Stimulated activated CD4-positive, alpha-beta T cell treated with anti-CD3 and anti-CD28 coated beads, Interleukin-1b, Interleukin-23, amount 100 ng/mL, for 24 hours (primary cell): ENCODE measurements around the gene DGAT2.

Experiments
- DNase-seq, 4 experiments: peaks; one replicate each; pipeline ENCODE4 v3.0.0-alpha.2; 2020; ENCODE audit warnings: low read depth in 4 of 4, low spot score in 1 of 4

Gene DGAT2

DNA sequence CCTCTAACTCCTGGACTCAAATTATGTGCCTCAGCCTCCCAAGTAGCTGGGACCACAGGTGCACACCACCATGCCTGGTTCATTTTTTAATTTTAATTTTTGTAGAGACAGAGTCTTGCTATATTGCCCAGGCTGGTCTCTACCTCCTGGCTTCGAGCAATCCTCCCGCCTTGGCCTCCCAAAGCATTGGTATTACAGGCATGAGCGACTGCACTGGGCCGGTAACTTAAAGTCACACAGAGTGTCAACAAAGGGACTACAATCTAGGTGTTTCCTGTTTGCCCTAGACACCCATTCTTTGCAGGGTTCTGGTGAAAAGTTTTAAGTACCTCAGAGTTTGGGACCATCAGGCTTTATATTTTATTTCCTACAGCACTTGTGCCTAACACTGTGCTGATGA lies 54.8 kb downstream of the DGAT2 start:
- no peak for DNase-seq

DNA sequence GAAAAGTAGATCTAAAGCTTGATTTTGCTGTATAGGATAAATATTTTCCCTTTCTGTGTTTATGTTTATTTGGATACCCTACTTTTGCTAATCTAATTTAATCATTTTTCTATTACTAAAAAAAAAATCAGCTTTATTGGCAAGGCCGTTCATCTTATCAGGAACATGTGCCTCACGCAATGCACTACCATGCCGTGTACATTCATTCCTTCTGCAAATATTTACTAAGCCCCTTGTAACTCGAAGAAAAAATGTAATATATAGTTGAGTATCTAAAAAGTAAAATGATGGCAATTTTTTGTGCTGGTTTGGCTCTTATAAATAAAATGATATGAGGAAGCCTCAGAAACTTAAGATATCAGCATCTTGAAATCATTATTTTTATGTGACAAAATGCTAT lies 55.4 kb downstream of the DGAT2 start:
- no peak for DNase-seq

DNA sequence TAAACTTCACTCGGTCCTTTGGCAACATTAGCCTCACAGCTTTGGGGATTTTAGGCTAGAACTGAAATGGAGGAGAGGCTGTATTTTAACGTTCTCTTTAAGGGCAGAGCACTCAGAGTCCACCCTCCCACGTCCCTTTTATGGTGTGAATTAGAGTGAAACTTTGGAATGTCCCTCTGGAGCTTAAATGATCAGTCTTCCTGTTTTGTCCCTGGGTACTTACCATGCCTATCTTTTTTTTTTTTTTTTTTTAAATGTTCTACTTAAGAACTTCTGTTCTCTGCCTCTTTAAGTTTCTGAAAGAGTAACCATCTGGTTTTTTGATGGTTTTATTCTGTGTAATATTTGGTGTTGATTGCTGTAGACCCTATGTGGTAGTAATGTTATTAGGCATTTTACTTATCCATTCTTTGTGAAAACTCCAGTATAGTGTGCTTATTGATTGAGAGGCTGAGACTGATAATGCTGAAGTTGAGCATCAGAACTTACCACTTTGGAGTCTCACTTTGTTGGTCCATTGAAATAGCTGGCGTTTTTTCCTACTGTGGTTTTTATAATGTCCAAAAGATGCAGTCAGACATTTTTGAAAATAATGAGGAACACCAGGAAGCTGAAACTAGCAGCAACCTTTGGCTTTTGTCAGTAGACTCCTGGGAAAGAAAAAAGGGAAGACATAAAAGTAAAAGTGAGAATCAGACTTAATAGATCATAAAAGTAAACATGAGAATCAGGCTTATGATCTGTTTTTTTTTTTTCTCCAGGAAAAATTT lies 58.1 kb downstream of the DGAT2 start:
- no peak for DNase-seq

DNA sequence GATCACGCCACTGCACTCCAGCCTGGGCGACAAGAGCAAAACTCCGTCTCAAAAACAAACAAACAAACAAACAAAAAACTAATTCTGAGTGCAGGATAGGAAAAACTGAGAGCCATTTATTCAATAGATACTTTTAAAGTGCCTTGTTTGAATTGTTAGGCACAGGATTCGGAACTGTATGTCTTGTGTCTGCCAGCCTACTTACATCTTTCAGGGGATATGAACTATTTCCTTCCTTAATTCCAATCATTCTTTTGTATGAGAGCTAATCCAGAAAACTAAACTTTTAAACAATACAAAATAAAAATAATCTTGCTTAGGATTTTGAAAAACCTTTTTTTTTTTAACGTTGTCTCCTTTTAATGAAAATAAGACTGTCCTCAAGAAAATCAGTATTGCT lies 59.0 kb downstream of the DGAT2 start:
- DNase-seq, result no peak

DNA sequence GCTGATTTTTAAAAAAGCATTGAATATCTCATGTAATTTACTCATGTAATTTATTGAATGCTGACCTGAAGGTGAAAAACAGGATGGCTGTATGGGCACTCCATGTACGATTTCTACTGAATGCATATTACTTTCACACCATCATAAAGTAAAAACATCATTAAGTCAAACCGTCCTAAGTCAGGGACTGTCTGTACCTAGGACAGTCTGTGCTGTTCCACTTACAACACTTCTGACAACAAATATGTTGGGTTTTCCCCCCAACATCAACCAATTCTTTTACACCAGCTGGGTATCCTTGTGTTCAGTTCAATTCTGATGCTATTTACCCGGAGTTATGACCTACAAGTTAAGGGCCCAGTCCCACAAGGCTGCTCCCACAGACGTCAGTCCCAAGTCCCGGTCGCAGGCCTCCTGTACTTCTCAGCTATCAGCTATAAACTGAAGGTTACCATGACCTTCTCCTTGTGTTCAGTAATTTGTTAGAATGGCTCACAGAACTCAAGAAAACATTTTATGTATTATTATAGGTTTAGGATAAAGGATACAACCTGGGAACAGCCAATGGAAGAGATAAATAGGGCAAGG lies 63.4 kb downstream of the DGAT2 start:
- no peak for DNase-seq

DNA sequence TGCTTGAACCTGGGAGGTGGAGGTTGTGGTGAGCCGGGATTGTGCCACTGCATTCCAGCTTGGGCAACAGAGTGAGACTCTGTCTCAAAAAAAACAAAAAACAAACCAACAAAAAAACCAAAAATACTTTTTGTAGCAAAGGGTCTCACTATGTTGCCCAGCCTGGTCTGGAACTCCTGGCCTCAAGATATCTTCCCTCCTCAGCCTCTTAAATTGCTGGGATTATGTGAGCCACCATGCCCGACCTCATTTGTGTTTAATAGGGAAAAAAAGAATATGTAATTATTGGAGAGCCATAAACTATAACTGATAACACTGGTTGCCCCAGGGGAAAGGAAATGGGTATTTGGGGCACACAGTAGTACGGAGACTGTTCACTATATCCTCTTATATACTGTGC lies 66.2 kb downstream of the DGAT2 start:
- DNase-seq, result no peak

DNA sequence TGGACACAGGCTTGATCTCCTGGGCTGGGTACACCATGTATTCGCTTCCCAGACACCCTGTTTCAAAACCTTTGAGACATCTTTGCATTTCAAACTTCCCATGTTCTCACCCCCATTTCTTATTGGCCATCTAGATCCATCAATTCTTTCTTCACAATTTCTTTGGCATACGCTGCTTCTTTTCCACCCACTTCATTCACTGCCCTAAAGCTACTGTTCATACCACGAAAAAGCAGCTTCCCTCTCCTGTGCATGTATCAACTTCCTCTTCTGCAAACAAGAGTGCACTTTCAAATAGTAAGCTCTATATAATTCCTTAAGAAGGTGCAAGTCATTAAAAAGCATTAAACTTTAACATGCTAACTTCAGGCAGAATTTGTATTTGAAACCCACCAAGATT lies 67.8 kb downstream of the DGAT2 start:
- no peak for DNase-seq

DNA sequence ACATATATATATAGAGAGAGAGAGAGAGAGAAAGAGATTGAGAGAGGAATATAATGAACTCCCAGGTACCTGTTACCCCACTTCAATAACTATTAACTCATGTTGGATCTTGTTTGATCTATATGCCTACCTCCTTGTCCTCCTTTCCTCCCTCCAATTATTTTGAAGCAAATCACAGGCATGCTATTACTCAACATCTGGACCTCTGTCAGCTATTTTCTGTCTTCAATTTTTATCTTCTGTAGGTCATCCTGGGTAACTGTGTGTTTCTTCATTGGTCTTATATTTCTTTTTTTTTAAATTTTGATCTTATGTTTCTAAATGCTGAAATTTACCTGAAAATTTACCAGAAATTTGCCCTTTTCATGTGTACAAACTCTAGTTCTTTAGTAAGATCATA lies 71.3 kb downstream of the DGAT2 start:
- DNase-seq, result no peak

DNA sequence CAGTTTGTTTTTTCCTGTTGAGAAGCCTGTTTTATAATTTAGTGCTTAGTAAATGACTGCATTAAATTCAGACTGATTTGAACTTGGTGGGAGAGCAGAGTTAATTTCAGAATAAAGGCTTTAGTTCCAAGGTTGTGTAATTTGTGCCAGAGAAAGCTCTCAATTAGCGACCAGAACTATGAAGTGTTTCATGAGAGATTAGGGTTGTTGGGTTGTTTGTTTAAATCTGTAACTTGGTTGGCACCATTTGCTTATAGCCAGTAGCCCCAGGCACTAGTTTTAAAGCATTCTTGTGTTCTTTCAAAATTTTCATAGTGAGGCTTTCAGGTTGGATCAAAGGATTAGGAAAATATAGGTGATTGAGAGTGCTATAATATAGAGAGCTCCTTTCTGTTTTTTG lies 71.9 kb downstream of the DGAT2 start:
- no peak for DNase-seq

DNA sequence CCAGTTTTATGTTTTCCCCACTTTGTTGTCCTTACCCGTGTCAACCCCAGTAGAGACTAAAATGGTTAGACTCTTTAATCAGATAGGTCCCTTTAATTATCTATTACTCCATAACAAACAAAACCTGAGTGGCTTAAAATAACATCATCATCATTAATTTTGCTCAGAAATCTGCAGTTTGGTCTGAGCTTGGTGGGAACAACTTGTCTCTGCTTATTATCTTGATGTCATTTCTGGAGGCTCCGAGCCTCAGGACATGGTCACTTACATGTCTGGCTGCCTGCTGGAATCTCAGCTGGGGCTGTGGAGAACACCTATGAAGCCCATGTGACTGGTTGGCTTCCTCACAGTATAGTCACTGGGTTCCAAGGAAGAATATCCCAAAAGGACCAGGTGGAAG lies 73.2 kb downstream of the DGAT2 start:
- DNase-seq, result no peak

DNA sequence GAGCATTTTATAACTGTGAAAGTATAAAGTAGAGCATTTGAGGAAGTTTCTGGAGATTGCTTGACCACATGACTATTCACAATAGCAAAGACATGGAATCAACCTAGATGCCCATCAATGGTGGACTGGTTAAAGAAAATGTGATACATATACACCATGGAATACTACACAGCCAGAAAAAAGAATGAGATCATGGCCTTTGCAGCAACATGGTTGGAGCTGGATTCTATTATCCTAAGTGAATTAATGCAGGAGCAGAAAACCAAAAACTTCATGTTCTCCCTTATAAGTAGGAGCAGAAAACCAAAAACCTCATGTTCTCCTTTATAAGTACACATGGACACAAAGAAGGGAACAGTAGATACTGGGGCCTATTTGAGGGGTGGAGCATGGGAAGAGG lies 76.7 kb downstream of the DGAT2 start:
- no peak for DNase-seq

DNA sequence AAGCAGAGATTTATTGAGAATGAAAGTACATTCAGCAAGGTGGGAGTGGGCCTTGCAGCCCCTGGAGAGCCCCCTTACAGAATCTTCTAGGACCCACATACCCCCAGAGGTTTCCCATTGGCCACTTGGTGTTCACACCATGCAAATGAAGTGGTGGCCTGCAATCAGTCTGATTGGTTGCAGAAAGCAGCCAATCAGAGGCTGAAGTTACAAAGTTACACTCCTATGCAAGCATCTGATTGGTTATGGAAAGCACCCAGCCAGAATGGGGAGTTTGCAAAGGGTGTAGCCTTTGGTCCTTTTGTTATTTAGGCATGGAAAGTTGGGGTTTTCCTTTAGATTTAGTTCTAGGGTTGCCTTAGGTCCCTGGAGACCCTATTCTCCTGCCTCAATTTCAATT lies 81.3 kb downstream of the DGAT2 start:
- no peak for DNase-seq

DNA sequence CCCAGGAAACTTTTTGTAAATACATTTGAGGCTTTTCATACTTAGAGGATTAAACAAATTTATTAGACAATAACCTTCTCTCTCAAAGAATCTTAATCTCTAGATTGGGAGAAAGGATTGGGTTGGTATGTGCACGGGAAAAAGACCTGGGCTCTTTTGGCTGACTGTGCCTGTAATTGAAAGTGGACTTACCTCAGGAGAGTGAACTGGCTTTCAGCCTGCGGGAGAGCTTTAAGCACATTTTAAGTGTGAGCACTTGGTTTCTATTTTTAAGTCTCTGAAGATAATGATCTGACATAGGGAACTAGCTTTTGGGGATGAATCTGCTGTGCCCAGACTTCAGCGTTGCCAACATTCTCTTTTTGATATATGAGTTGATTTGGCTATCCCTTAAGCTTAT lies 82.2 kb downstream of the DGAT2 start:
- no peak for DNase-seq
